CD1c-positive myeloid dendritic cell (primary cell): ENCODE data around the gene COL6A3.
A peak's percentile ranks its signal among the peaks of the same experiment; 100 is the strongest.
"Not testable (repeated sequence)": the region's sequence is repeated elsewhere in the genome, so short reads cannot be mapped to it uniquely, and the experiment has no call there.

Experiments used
- DNase-seq: peaks from one replicate; pipeline ENCODE4 v3.0.0-alpha.2; 2016; ENCODE audit errors: extremely low spot score

COL6A3 gene

DNA sequence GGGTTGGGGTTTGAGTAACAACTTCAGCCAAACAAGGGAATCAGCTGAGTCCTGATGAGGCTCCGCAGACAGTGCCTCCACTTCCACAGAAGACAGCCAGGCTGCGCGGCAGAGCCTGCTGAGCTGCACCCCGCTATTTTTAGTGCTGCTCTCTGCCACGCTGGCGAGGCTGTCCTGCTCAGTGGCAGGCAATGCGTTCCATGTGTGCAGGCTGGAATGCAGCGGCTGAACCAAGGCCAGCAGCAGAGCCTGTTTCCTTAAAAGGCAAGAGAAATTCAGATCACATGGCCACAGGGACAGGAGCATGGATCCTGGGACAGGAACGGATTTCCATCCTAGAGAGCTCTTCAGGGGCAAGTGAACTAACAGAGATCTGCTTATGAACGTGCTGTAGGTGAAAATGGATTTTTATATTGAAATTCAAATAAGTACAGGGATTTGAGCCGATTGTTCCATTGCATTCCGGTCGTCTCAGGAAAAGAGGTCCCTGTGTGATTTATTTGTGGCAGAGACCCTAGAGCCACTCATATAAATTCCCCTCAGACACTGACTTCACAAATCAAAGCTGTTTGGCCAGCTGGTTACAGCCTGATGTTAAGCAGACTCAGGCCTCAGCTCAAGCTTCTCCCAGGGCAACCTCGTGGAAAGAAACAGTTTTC is 98.7 kb downstream of the COL6A3 start:
- no peak for DNase-seq

DNA sequence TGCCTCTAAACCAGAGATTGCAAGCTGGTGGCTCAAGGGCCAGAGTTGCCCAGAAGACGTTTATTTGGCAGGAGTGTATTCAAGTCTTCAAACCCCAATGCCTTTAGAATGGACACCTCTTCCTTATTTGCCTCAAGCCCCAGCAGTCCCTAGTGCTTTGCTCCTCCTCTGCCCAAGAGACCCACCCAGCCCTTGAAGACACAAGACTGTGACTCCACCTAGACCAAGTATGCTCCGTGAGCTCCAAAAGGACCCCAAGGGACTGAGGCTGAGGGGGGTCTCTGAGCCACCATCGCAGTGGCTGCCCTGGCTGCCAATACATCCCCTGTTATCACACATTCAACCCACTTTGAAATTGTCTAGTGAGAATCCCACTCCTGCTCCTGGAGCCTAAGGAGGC is 99.3 kb downstream of the COL6A3 start:
- DNase-seq = no peak

DNA sequence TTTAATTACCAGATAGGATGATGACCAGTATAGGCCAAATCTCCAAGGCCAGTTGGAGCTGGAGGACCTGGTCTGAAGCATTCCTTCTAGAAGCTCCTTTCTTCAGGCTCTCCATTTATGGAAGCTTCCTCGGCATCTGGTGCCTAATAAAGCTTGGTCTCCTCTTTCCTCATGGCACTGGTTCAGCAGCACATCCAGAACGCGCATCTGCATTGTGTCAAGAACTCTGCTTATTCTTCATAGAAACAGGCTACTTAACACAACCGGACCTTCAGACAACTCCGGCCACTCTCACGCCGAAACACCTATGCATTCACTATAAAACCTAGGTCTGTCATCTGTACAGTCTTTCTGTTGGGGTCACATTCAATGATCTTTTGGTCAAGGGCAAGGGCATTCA is 99.8 kb downstream of the COL6A3 start:
- no peak for DNase-seq

DNA sequence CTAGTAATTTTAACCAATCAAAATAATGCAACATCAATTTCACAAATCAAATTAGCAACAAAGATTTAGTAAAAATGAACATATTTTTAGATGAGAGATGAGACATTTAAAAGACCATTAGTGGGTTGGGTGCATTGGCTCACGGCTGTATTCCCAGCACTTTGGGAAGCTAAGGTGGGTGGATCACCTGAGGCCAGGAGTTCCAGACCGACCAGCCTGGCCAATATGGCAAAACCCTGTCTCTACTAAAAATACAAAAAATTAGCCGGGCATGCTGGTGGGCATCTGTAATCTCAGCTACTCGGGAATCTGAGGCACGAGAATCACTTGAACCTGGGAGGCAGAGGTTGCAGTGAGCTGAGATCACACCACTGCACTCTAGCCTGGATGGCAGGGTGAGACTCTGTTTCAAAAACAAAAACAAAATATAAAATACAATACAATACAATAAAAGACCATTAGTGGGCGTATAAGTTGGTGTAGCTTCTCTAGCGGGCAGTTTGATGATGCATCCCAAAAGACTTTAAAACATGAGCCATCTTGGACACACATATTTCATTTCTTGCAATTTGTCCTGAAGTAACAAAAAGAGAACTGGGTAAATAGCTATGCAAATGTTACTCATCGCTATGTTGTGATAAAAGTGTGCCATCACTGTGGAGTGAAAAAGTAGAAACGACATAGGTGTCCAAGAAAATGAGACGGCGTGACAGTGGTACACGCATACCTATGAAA is 101.8 kb downstream of the COL6A3 start:
- DNase-seq = no peak

DNA sequence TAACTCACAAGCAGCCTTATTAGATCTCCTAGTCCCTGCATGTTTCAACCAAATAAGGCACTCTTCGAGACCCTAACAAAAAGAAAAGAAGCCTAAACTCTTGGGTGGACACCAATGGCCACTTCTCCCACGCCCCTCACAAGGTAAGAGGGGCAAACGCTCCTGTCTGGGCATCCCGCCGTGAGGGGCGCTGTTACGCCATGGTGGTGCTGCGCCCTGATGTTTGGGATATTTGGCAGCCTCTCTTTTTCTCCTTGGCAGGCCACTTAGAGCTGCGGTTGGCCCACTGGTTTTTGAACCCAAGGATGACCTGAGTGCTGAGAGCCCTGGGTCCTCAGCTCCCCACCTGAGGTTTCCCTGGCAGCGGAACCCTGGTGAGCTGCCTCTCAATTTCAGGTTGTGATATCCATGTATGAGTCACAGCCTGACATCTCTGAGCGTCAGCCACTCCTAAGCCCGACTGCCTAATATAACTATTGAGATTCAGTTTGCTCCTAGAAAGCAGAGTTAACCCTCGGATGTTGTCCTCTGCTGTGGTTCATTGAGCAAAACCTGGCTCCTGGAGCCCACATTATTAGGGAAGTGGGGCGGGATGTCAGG is 103.3 kb downstream of the COL6A3 start:
- no peak for DNase-seq

DNA sequence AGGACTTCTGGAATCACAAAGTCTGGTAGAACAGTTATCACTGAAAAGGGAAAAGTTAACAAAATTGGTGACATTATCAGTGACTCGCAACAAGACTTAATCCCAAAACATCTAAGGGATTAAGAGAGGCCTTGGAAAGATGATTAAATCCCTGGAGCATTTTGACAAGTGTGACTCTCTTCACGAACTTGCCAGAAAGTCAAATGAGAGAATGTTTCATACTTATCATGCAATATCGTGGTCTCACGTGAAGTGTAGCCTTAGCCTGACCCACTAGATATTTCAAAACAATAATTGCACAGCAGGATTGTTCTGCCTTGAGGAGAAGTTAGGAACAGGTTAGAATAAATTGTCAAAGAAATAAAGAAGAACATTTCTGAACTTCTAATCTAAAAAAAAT is 104.5 kb downstream of the COL6A3 start:
- DNase-seq = no peak

DNA sequence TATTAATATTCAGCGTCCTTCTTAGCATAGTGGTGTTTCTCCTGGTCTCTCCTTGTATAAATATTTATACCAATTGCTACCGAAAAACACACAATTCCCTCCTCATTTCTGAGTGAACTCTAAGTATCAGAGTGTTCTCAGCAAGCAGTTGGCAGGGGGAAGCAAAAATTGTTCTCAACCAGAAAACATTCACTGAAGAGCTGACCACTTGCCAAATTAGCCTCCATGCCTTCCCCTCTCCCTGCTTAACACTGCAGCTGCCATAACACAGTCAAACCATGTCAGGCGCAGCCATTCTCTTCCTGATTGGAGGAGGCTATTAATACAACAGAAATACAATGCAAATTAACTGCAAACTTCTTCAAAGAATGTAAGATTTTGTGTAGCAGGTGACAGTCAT is 105.0 kb downstream of the COL6A3 start:
- DNase-seq = no peak

DNA sequence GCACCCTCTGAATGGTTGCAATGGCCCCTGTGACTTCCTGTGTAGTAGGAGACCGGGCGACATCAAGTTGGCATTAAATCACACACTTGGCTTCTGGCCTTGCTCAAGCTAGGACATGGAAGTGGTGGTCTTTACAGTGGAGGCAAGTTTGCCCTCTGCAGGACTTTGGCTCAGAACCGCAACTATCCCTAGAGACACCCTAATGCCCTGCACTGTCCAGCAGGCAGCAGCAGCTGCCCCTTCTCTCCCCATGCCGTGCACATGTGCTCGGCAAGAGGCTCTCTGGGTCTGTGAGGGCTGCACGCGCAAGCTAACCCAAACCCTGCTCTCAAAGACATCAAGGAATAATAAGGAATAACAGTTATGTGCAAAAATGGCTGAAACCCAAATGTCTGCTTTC is 106.5 kb downstream of the COL6A3 start:
- no peak for DNase-seq

DNA sequence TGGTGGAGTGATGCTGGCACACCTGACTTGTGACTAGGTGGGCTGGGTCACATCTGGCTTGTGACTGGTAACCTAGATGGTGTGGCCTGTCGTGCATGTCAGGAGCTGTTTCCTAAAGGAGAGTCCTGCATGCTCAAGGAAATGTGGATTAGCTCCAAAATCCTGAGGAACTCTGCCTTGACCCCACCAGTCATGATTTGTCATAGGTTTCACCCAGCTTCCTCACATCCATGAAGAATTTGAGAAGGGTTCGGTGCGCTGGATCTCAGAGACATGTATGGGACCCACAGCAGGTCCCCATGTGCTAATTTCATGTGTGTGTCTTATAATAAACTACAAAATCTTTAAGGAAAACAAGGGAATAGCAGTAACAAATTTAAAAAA is 107.2 kb downstream of the COL6A3 start:
- no peak for DNase-seq

DNA sequence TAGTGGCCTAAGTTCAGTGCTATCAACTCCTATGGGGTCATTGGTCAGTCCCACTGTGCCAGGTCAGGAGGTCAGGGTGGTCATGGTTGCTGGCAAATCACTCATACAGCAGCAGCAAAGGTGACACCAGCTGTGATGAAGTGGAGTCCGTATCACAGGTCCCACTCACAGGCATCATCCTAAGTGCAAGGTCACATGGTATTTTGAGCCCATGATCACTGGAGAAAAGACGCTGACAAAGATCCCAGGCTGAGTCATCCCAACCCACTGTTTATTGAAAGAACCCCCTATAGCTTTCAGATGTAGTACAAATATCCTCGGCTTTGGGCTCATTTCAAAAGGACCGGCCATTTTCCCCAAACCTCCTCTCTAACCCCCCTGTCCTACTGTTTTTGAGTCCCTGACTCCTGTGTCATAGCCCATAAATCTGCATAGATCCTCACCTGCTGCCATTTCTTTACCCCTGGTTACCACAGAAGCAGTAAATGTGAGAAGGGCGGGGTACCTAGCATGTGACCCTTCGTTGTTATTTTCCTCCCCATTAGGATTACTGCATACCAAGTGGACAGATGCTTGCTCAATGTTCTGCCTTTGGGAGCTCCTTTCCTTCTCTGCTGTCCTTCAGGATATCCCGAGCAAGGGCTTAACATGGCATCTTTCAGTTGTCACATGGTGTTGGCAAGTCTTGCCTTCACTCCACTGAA is 107.7 kb downstream of the COL6A3 start:
- no peak for DNase-seq

DNA sequence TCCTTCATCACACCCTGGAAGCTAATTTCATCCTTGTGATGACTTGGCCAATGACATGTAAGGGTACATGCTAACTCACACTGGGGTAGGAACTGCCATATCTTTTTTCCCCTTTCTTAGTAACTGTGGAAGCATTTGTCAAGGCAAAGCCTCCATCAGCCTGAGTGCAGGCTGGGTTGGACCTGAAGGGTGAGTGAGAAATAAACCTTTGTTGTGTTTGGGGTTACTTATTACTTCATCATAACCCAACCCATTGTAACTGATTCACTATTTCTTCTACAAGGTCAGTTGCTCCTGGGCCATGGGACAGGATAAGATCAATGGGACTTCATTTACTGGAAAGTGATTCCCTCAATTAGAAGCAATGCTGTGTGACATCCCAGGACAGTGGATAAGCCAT is 108.4 kb downstream of the COL6A3 start:
- no peak for DNase-seq

DNA sequence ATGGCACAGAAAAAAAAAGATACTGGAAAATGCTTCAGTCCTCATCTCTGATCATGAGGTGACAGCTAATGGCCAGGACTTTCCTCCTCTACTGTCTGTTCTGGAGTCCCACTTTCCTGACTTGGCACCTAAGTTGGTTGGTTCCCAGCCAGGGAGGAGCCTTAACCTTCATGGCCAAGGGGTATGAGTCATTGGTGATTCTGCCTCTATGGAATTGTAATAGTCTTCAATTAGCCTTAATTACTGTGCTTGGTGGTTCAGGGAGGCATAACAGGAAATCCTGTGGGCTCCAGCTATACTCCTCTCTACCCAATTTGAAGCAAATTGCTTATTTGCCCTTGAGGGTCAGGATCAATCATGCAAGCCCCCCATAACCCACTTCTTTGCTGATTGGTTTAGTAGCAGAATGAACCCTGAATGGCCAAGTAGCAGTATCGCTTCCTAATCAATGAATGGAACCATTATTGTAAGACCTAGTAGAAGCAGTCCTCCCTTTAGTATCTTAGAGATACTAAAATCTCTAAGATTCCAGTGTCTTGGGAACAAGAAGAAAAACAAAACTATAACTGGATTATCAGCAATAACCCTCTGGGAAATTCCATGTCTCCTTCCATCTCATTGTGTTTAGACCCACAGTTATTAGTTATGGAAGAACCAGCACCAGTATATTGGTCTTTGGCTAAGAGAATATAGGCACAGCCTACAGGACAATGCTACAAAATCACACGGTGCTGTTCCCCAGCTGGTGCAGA is 109.0 kb downstream of the COL6A3 start:
- no peak for DNase-seq

DNA sequence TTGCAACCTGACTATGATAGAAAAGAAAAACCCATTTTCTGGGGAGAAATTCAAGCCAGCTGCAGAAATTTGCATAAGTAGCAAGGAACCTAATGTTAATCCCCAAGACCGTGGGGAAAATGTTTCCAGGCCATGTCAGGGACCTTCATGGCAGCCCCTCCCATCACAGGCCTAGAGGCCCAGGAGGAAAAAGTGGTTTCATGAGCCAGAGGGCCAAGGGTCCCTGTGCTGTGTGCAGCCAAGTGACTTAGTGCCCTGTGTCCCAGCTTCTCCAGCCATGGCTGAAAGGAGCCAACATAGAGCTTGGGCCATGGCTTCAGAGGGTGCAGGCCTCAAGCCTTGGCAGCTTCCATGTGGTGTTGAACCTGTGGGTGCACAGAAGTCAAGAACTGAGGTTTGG is 110.7 kb downstream of the COL6A3 start:
- not testable (repeated sequence) for DNase-seq

DNA sequence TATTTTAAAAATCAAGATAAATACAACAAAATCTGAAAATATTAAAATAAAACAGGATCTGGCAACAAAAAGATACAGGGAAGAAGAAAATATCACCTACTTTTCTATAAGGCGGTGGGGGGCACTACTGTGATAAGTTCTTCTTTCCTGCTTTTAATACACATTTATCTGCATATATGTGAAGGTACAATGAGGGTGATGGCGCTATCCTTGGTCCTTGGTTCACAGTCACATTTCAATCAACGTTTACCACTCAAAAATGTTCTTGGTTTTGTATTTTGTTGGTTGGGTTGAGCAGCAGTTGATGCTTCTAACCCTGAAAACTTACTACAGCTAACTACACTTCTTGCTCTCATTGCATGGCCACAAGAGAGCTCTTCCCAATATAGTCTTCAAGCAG is 112.4 kb downstream of the COL6A3 start:
- no peak for DNase-seq

DNA sequence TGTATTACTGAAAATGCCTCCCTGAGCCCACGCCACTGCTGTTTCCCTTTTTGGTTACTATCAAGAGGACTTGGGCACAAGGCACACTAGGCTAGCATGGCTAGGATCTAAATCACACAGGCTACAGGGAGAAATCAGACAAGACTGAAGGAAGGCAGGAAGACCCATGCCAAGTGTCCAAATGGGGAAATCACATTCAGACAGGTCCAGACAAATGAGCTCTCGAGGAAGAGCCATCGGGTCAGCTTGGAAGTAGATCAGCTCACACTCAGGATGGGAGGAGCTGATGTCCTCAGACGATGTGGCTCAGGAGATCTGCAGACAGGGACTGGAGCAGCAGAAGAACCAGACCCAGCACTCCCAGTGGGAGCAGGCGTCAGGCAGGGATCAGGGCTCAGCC is 113.2 kb downstream of the COL6A3 start:
- DNase-seq = no peak

DNA sequence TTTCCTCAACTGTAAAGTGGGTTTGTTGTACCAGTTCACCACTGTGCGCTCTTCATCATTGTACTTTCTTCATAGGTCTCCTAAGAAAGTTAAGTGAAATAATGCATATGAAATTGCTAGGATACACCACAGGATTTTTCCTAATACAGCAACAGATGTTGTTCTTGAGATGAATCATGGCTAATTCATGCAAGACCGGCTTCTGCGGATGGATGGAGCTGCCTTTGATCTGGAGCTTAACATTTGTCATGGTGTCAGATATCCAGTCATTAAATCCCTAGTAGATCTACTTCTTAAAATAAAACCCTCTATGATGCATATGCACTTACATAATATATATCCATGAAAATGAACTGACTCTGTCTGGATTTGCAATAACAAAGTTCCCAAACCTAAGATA is 114.1 kb downstream of the COL6A3 start:
- no peak for DNase-seq

DNA sequence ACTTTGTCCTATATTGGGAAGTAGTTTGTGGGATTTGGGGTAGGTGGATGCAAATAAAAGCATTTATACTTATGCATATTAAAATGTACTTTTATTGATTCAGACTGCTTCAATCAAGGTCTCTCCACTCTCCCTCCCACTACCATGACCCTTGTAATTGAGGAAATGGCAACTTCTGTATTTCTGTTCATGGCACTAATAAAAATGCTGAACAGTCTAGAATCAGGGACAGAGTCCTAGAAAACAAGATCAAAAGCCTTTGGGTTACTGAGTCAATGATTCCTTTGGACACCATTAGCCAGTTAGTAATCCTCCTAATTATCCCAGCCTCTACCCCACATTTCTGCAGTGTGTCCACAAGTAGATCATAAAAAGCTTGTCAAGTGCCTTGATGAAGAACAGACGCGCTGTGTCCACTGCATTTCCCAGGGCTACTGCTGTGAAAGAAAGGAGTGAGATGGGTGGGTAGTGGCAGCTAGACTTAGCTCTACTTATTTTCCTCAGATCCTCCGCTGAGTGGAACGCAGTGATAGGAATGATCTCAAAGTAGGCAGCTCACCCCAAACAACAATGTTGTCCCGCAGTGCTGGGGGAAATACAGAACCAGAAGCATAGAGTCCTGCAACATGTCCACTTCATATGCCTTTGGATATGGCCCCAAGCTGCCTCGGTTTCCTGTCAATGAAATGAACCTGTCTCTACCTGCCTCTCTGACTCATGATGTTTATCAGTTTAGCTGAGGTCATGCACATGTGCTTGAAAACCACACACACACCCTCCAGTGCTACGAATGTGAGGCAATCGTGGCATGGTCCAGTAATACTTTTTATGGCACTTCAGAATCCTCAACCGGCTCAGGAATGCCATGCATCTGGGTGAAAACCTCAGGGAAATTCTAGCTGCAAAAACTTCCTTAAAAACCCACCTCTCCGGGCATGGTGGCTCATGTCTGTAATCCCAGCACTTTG is 115.5 kb downstream of the COL6A3 start:
- peak; percentile 35 for DNase-seq

DNA sequence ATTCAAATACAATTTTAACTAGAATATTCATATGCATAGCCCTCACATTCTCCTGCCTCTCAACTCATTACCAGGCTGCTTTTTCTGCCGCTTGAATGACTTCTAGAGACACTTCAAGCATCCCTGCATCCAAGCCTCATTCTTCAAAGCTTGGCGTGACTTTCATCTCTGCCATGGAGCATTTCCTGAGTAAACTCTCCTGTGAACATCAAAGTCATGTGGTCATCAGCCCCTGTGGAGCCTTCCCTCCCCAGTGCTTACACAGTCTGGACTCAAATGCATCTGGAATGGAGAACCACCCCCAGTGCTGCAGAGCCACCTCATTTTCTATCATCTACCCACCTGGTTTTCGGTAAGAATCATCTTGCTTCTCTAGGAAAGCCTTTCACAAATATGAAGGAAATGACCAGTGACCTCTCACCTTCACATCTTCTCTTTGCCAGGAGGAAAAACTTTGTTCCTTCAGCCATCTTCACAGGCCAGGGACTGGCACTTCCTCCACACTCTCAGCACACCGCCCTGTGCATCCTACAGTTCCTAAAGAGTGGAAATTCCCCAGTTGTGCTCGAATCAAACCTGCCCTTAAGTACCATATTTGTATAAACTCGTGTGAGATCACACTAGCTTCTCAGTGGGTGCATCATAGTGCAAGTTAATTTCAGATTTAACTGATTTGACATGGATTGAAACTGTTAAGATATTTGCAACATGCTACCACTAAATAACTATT is 116.4 kb downstream of the COL6A3 start:
- peak; percentile 23 for DNase-seq

DNA sequence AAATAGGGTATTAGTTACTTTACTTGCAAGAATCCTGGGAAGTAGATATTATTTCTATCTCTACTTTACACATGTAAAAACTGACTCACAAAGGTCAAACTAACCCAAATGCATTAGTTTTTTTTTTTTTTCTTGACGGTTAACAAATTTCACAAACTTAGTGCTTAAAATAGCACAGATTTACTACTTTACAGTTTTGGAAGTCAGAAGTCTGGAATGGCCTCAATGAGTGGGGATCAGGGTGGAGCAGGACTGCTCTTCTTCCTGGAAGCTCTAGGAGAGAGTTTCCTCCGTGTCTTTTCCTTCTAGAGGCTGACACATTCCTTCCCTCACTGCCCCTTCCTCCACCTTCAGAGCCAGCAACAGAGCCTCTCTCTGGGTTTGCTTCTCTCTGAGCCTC is 117.2 kb downstream of the COL6A3 start:
- no peak for DNase-seq

DNA sequence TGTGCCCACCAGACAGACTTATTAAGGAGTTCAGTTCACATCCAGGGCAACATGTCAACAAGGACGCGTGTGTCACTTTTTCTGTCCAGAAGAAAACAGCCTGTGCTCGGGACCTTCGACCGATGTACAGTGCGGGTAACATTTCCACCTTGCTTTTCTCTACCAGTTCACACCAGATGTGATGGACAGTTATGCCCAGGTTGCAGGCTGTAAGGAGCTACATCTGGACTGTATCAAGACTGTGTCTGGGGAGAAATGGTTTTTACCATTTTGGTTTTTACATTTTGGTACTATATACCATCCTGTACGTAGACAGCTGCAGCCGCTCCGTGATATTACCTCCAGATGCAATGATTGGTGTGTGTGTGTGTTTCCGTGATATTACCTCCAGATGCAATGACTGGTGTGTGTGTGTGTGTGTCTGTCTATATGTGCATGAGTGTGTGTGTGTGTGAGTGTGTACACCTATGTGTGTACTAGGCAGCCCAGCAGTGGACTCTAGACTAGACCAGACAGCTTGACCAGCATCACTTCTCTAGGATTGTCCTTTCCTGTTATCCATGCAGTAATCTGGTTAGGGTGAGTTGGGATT is 118.0 kb downstream of the COL6A3 start:
- DNase-seq = no peak
